MCF 10A (cell line): ENCODE data around the gene PBOV1. TPM values are rescaled to one million over a fixed set of nuclear protein-coding genes. Genes with fewer than 3 reads are reported as not detected.

Experiments
- BruUV-seq: library from RNA; stranded (reverse); fragments of 400-500 nt; replicated peaks from 2 replicates; lab custom pipeline; 2021; lab: Mats Ljungman, UMichigan
- CTCF ChIA-PET: fragments of 300-600 bp; sonication (Branson Sonifier 250); formaldehyde crosslinking; extraction: SDS; loops from one replicate; lab custom pipeline; 2021; ENCODE audit warnings: antibody characterized with exemption, inconsistent platforms; lab: Yijun Ruan, JAX
- POLR2A ChIA-PET: fragments of 300-600, 350-650 bp; sonication (Branson Sonifier 250); formaldehyde crosslinking; extraction: SDS; loops from one replicate; lab custom pipeline; 2020; ENCODE audit warnings: antibody characterized with exemption, inconsistent platforms; lab: Yijun Ruan, JAX
- DNase-seq: peaks from one replicate; pipeline ENCODE4 v3.0.0-alpha.2; 2018; ENCODE audit not compliant: unreplicated experiment
- H3K27ac Mint-ChIP-seq: one replicate; pipeline ENCODE4 v1.8.0; 2022; ENCODE audit warnings: mild to moderate bottlenecking, low read depth, mixed read lengths; ENCODE audit not compliant: unreplicated experiment
- H3K27me3 Mint-ChIP-seq: one replicate; pipeline ENCODE4 v1.8.0; 2022; ENCODE audit warnings: mixed read lengths; ENCODE audit not compliant: insufficient read depth, unreplicated experiment
- H3K36me3 Mint-ChIP-seq: one replicate; pipeline ENCODE4 v1.8.0; 2022; ENCODE audit warnings: mild to moderate bottlenecking, moderate library complexity, mixed read lengths; ENCODE audit not compliant: insufficient read depth, unreplicated experiment
- H3K4me1 Mint-ChIP-seq: one replicate; pipeline ENCODE4 v1.8.0; 2022; ENCODE audit warnings: mixed read lengths; ENCODE audit not compliant: insufficient read depth, unreplicated experiment
- H3K4me3 Mint-ChIP-seq: one replicate; pipeline ENCODE4 v1.8.0; 2022; ENCODE audit warnings: mild to moderate bottlenecking, moderate library complexity, mixed read lengths; ENCODE audit not compliant: unreplicated experiment
- H3K9me3 Mint-ChIP-seq: one replicate; pipeline ENCODE4 v1.8.0; 2022; ENCODE audit warnings: mixed read lengths; ENCODE audit not compliant: unreplicated experiment
- CTCF ChIP-seq: fragments of 200-600 bp; IDR thresholded peaks from one replicate; pipeline ENCODE4 v1.8.0; 2022; ENCODE audit warnings: antibody characterized with exemption, mild to moderate bottlenecking; ENCODE audit not compliant: unreplicated experiment
- intact Hi-C: fragments of 100-400 bp; cut with micrococcal nuclease; formaldehyde crosslinking; loops from 2 replicates; pipeline ENCODE4 v1.14.1; 2022
- total RNA-seq: library from RNA; stranded (reverse); gene quantifications from 2 replicates; pipeline ENCODE4 v1.2.3, GENCODE V29; 2022

PBOV1 gene
- total RNA-seq, 1 experiment from 2014 or later: not detected

- Mint-ChIP-seq H3K27me3 (no peaks in the 10 kb centered on the region), H3K4me3 (no peak overlapping the region), H3K36me3 (no peaks in the 10 kb centered on the region), H3K27ac (no peak overlapping the region), H3K4me1 (no peaks in the 10 kb centered on the region), H3K9me3 (no peaks in the 10 kb centered on the region)
- no peak for DNase-seq
- TF ChIP-seq CTCF: no peak
- intact Hi-C loops: no loop called here
- ChIA-PET POLR2A (no interaction called here), CTCF (interaction anchor here (0.5 kb wide), 1 partner anchor 44 kb away, joined by 3 read pairs; no protein-coding TSS in a partner anchor)
- no TSS peak for BruUV-seq
Measured at GRCh38 chr6:138204303-138204702, 14.0 kb downstream of the PBOV1 start.

GRCh38 chr6:138203315-138203714 lies 15.0 kb downstream of the PBOV1 start:
- ChIA-PET POLR2A (no interaction called here), CTCF (interaction anchor here (0.7 kb wide), 1 partner anchor 212 kb away, joined by 3 read pairs; no protein-coding TSS in a partner anchor)
- no peak for TF ChIP-seq CTCF
- DNase-seq: no peak
- H3K9me3 Mint-ChIP-seq: no peaks in the 10 kb centered on the region
- H3K27ac Mint-ChIP-seq: no peak overlapping the region
- no peaks in the 10 kb centered on the region for H3K4me1 Mint-ChIP-seq
- intact Hi-C loops: no loop called here
- no peaks in the 10 kb centered on the region for H3K36me3 Mint-ChIP-seq
- H3K27me3 Mint-ChIP-seq: no peaks in the 10 kb centered on the region
- H3K4me3 Mint-ChIP-seq: no peak overlapping the region
- no TSS peak for BruUV-seq

GRCh38 chr6:138201836-138202235 lies 16.5 kb downstream of the PBOV1 start:
- no TSS peak for BruUV-seq
- Mint-ChIP-seq H3K9me3 (no peaks in the 10 kb centered on the region), H3K27ac (no peak overlapping the region), H3K4me1 (no peaks in the 10 kb centered on the region), H3K4me3 (no peak overlapping the region), H3K27me3 (no peaks in the 10 kb centered on the region), H3K36me3 (no peaks in the 10 kb centered on the region)
- TF ChIP-seq CTCF: no peak
- intact Hi-C loops: no loop called here
- ChIA-PET CTCF (no interaction called here), POLR2A (no interaction called here)
- no peak for DNase-seq

GRCh38 chr6:138198430-138199091 lies 19.7 kb downstream of the PBOV1 start:
- DNase-seq: no peak
- Mint-ChIP-seq H3K36me3 (no peaks in the 10 kb centered on the region), H3K4me1 (no peaks in the 10 kb centered on the region), H3K27me3 (no peaks in the 10 kb centered on the region), H3K27ac (no peak overlapping the region), H3K9me3 (no peaks in the 10 kb centered on the region), H3K4me3 (no peak overlapping the region)
- POLR2A ChIA-PET: no interaction called here
- intact Hi-C loops: no loop called here
- CTCF ChIA-PET: no interaction called here
- TF ChIP-seq CTCF: no peak
- BruUV-seq: no TSS peak
